ENCODE data around the gene OSBPL3.

OSBPL3 gene

DNA sequence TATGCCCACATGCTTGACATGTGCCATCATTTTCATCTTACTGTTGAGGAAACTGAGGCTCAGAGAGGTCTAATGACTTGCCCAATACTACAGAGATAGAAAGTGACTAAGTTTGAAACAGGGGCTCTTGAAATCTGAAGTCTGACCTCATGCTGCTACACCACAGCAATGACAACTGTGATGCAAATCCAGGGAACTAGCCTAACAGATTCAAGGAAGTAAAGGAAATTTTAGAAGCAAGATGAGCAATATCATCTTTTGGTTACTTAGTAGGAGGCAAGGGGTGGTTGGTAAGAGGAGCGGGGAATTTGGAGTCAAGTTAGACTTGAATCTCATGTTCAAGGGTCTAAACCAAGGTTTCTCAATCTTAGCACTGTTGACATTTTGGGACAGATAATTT, 26.3 kb upstream of the OSBPL3 start:
- no peak overlapping the region for H3K27ac ChIP-seq (ENCODE audit: low read length)
- H3K9me3 ChIP-seq (ENCODE audit: control insufficient read depth, low read depth, low read length) = no peaks in the 10 kb centered on the region
- no peaks in the 10 kb centered on the region for H3K27me3 ChIP-seq (ENCODE audit: control insufficient read depth, insufficient read depth, low read length)
- no peak overlapping the region for H3K9ac ChIP-seq (ENCODE audit: low read length)
- H3K4me1 ChIP-seq (ENCODE audit: control insufficient read depth, low read depth, low read length) = peaks cover 13% of the 10 kb centered on the region
- H3K4me3 ChIP-seq (ENCODE audit: low read length) = no peak overlapping the region
- H3K36me3 ChIP-seq (ENCODE audit: control insufficient read depth, low read depth, low read length) = no peaks in the 10 kb centered on the region

DNA sequence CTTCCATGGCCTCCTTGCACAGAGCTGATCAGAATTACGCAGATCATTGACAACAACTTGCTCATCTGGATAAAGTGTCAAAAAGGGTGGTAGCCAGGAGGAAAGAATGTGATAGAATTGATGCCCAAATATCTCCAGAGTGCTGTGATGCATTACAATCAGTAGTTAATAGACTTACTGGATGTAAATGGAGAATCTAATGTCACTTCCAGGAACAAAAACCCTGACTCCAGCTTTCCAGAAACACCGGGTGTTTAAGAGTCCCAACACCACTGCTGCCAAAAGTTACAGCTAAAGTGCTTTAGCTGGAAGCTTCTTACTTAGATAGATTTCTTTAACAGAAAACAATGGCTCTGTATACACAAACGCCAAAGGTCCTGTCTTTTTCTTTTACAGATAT, 25.7 kb upstream of the OSBPL3 start:
- Histone ChIP-seq H3K27ac (ENCODE audit: low read length) (no peak overlapping the region), H3K4me1 (ENCODE audit: control insufficient read depth, low read depth, low read length) (peaks cover 13% of the 10 kb centered on the region)

DNA sequence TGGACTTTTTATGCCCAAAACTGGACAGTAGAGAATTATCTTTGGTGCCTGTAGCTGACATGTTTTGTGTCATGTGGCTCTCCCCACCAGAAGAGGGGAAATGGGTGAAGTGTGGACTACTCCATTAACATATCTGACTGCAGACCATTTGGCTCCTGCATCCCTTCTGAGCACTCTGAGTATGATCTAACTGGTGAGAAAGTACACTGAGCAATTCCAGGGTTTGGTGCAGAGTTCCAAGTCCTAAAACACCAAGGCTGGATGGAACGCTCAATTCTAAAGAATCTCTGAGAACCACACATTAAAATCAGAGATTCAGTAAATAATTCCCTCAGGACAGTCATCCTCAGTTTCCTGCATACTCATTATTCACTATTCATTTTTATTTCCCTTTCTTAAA, 22.8 kb upstream of the OSBPL3 start:
- no peak overlapping the region for H3K4me3 ChIP-seq (ENCODE audit: low read length)
- no peak overlapping the region for H3K9ac ChIP-seq (ENCODE audit: low read length)
- no peaks in the 10 kb centered on the region for H3K36me3 ChIP-seq (ENCODE audit: control insufficient read depth, low read depth, low read length)
- no peak overlapping the region for H3K27ac ChIP-seq (ENCODE audit: low read length)
- H3K27me3 ChIP-seq (ENCODE audit: control insufficient read depth, insufficient read depth, low read length) = no peaks in the 10 kb centered on the region
- no peaks in the 10 kb centered on the region for H3K9me3 ChIP-seq (ENCODE audit: control insufficient read depth, low read depth, low read length)
- peaks cover 13% of the 10 kb centered on the region for H3K4me1 ChIP-seq (ENCODE audit: control insufficient read depth, low read depth, low read length)

More for the DNA sequence above, 25.7 kb upstream of the OSBPL3 start:
- Histone ChIP-seq H3K9ac (ENCODE audit: low read length) (no peak overlapping the region), H3K27me3 (ENCODE audit: control insufficient read depth, insufficient read depth, low read length) (no peaks in the 10 kb centered on the region), H3K4me3 (ENCODE audit: low read length) (no peak overlapping the region), H3K36me3 (ENCODE audit: control insufficient read depth, low read depth, low read length) (no peaks in the 10 kb centered on the region), H3K9me3 (ENCODE audit: control insufficient read depth, low read depth, low read length) (no peaks in the 10 kb centered on the region)

DNA sequence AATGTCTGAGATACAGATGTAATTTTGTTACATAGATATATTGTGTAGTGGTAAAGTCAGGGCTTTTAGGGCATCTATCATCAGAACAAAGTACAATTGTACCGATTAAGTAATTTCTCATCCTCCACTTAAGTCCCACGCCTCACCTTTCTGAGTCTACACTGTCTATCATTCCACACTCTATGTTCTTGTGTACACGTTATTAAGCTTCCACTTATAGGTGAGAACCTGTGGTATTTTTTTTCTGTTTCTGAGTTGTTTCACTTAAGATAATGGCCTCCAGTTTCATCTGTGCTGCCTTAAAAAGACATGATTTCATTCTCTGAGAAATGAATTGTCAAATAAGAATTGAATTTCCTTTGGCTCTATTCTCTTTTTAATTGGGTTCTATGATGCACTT, 15.5 kb upstream of the OSBPL3 start:
- Histone ChIP-seq H3K27me3 (ENCODE audit: control insufficient read depth, insufficient read depth, low read length) (no peaks in the 10 kb centered on the region), H3K27ac (ENCODE audit: low read length) (no peak overlapping the region), H3K4me3 (ENCODE audit: low read length) (no peak overlapping the region), H3K9me3 (ENCODE audit: control insufficient read depth, low read depth, low read length) (no peaks in the 10 kb centered on the region), H3K9ac (ENCODE audit: low read length) (no peak overlapping the region), H3K4me1 (ENCODE audit: control insufficient read depth, low read depth, low read length) (no peaks in the 10 kb centered on the region), H3K36me3 (ENCODE audit: control insufficient read depth, low read depth, low read length) (no peaks in the 10 kb centered on the region)

DNA sequence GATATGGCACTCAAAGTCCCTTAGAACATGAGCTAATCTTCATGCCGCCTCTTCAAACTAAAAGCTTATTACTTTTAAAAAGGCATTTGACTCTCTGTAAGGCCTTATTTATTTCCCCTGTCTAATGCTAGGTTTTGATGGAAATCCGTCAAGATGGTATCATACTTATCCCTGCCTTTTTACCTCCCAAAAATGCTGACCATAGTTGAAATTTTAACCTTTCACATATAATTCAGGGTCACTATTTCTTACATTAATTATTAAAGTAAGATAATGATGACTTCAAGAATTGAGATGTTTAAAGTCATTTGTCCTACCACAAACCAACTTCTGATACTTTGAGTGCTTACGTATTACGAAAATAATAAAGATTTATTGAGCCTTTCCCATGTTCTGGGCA, 12.3 kb upstream of the OSBPL3 start:
- H3K27ac ChIP-seq (ENCODE audit: low read length) = no peak overlapping the region
- no peaks in the 10 kb centered on the region for H3K4me1 ChIP-seq (ENCODE audit: control insufficient read depth, low read depth, low read length)
- H3K9me3 ChIP-seq (ENCODE audit: control insufficient read depth, low read depth, low read length) = no peaks in the 10 kb centered on the region
- H3K27me3 ChIP-seq (ENCODE audit: control insufficient read depth, insufficient read depth, low read length) = no peaks in the 10 kb centered on the region
- H3K9ac ChIP-seq (ENCODE audit: low read length) = no peak overlapping the region
- H3K4me3 ChIP-seq (ENCODE audit: low read length) = no peak overlapping the region
- H3K36me3 ChIP-seq (ENCODE audit: control insufficient read depth, low read depth, low read length) = no peaks in the 10 kb centered on the region

DNA sequence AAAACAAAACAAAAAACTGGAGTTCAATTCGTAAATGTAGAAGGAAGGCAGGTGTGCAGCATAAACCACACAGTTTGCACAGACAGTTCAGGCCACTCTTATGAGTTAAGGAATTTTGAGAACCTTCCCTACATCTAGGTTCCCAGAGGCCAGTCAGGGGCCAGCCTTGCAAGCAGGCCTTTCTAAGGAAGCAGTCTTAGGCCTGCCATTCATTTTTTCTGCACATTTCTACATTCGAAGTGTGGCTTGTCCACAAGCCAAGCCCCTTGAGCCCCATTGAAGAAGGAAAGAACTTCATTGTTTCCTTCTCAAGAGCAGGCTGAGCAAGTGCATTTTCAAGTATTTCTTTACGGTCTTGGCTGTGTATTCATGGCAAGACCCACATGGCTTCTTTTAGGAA, 11.4 kb upstream of the OSBPL3 start:
- Histone ChIP-seq H3K27me3 (ENCODE audit: control insufficient read depth, insufficient read depth, low read length) (no peaks in the 10 kb centered on the region), H3K4me1 (ENCODE audit: control insufficient read depth, low read depth, low read length) (no peaks in the 10 kb centered on the region), H3K36me3 (ENCODE audit: control insufficient read depth, low read depth, low read length) (no peaks in the 10 kb centered on the region), H3K4me3 (ENCODE audit: low read length) (no peak overlapping the region), H3K27ac (ENCODE audit: low read length) (no peak overlapping the region), H3K9ac (ENCODE audit: low read length) (no peak overlapping the region), H3K9me3 (ENCODE audit: control insufficient read depth, low read depth, low read length) (no peaks in the 10 kb centered on the region)

DNA sequence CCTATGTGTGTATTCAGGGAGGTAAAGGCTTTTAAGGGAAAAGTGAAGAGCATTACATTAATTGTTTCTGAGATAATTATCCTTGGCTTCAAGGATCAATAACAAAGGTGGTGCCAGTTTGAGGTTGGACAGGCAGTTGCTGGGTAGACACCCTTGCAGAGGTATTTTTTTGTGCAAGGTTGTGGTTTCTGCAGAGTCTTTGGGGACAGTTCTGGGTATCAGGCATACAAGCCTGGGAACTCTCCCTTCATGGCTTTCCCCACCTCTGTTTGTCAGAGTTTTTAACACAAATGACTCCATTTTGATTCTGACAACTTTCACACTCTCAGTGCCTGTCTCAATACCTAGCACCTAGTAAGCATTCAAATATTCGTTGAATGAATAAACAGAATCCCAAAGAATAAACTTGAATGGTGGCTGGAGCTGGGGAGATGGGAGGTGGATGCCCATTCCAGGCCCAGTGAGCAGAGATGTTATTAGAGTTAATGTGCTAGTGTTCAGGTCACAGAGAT, 7.4 kb upstream of the OSBPL3 start:
- Histone ChIP-seq H3K36me3 (ENCODE audit: control insufficient read depth, low read depth, low read length) (no peaks in the 10 kb centered on the region), H3K4me1 (ENCODE audit: control insufficient read depth, low read depth, low read length) (peaks cover 5% of the 10 kb centered on the region), H3K27me3 (ENCODE audit: control insufficient read depth, insufficient read depth, low read length) (peaks cover 10% of the 10 kb centered on the region), H3K9me3 (ENCODE audit: control insufficient read depth, low read depth, low read length) (no peaks in the 10 kb centered on the region), H3K4me3 (ENCODE audit: low read length) (no peak overlapping the region), H3K9ac (ENCODE audit: low read length) (no peak overlapping the region), H3K27ac (ENCODE audit: low read length) (no peak overlapping the region)

DNA sequence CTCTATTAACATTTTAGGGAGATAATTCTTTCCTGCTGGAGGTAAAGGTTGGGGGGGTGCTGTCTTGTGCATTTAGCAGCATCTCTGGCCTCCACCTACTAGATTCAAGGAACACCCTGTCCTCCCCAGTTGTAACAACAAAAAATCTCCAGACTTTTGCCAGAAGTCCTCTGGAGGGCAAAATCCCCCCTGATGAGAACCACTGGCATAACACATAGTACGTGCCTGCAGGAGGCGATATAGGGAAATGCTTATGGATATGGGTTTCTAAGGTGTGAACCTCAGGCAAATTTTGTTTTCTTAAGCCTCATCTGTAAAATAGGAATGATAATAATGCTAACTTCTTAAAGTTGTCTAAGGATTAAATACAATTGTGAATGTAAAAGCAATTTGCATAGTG, 2.9 kb upstream of the OSBPL3 start:
- H3K36me3 ChIP-seq (ENCODE audit: control insufficient read depth, low read depth, low read length) = no peaks in the 10 kb centered on the region
- H3K4me3 ChIP-seq (ENCODE audit: low read length) = no peak overlapping the region
- H3K27ac ChIP-seq (ENCODE audit: low read length) = no peak overlapping the region
- no peak overlapping the region for H3K9ac ChIP-seq (ENCODE audit: low read length)
- peaks cover 43% of the 10 kb centered on the region for H3K27me3 ChIP-seq (ENCODE audit: control insufficient read depth, insufficient read depth, low read length)
- no peaks in the 10 kb centered on the region for H3K9me3 ChIP-seq (ENCODE audit: control insufficient read depth, low read depth, low read length)
- peaks cover 29% of the 10 kb centered on the region for H3K4me1 ChIP-seq (ENCODE audit: control insufficient read depth, low read depth, low read length)

DNA sequence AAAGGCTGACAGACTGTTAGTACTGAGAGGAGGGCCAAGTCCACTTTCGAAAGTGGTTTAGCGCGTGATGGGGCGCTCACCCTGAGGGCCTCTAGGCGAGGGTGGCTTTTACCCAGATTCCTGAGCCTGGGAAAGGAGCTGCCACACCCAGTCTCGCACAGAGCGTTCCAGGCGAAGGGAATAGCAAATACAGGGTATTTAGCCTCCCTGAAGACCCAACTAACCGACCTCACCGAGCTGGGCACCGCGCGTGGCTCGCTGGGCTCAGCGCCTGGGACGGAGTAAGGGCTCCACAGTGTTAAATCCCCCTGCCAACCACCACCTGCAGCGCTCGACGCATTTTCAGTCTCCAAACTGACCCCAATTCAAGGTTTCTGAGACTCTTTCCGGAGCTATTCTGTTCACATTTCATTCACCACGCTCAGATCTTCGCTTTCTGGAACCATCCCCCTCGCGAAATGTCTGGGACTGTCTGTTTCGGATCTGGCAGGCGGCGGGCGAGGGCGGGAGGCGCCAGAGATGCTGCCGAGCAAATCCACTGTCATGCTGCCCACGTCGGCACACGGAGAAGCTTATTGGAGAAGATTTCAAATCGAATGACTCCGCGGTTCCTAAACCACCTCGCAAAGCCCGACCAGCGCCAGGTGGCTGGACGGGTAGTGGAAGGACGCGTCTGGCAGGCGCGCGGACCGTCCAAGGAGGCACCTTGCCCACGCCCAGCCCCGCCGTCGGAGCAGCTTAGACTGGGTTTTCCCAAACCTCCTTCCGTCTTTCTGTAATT, 1.4 kb upstream of the OSBPL3 start:
- no peaks in the 10 kb centered on the region for H3K36me3 ChIP-seq (ENCODE audit: control insufficient read depth, low read depth, low read length)
- no peaks in the 10 kb centered on the region for H3K9me3 ChIP-seq (ENCODE audit: control insufficient read depth, low read depth, low read length)
- H3K27me3 ChIP-seq (ENCODE audit: control insufficient read depth, insufficient read depth, low read length) = peaks cover 45% of the 10 kb centered on the region
- peaks cover 29% of the 10 kb centered on the region for H3K4me1 ChIP-seq (ENCODE audit: control insufficient read depth, low read depth, low read length)
- H3K4me3 ChIP-seq (ENCODE audit: low read length) = peak overlapping the region; percentile 72
- no peak overlapping the region for H3K27ac ChIP-seq (ENCODE audit: low read length)
- H3K9ac ChIP-seq (ENCODE audit: low read length) = peak overlapping the region; percentile 2

DNA sequence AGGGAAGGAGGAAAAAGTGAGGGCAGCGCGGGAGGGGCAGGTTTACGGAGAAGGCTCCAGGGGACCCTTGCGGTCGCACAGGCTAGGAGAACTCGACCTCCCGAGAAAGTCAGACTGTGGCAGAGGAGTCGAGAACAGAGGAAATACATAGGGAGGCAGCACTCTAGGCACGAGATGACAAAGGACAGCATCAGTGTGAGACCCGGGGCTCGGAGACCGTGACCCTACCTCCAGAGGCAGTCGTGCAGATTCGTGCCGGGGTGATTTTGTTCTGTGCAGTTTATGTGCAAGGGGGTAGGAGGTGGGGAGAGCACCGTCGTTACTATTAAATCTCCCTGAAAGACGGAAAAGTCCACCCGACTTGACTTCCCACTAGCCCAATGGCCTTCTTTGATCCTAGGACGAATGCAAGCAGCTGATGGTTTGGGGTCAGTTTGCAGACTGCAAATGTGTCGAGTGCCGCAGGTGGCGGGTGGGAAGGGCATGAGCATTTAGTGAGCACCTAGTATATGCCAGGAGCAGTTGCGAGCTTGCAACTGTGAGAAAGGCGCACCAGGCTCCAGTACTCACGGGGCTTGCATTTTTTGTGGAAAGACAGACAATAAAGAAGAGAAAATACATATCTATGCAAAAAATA, 674 bp upstream of the OSBPL3 start:
- no peaks in the 10 kb centered on the region for H3K9me3 ChIP-seq (ENCODE audit: control insufficient read depth, low read depth, low read length)
- peak overlapping the region; percentile 72 for H3K4me3 ChIP-seq (ENCODE audit: low read length)
- H3K9ac ChIP-seq (ENCODE audit: low read length) = peak overlapping the region; percentile 2
- peaks cover 45% of the 10 kb centered on the region for H3K27me3 ChIP-seq (ENCODE audit: control insufficient read depth, insufficient read depth, low read length)
- no peak overlapping the region for H3K27ac ChIP-seq (ENCODE audit: low read length)
- H3K4me1 ChIP-seq (ENCODE audit: control insufficient read depth, low read depth, low read length) = peaks cover 29% of the 10 kb centered on the region
- H3K36me3 ChIP-seq (ENCODE audit: control insufficient read depth, low read depth, low read length) = no peaks in the 10 kb centered on the region

DNA sequence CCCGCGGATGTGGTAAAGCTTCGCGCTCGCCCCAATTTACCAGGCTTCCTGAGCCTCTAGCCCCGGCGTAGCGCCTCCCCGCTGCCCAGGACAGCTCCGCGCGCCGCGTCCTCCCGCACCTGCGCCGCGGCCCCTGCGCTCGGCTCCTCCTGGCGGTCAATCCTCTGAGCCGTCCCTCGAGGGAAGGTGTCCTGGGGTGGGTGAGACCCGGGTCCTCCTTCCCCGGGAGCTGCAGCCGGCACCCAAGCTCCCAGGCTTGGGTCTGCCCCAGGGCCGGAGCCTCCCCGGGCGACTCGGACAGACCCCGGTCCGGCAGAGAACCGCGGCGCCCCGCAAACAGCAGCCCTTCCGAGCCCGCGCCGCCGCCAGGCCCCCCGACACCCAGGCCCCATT, 512 bp downstream of the OSBPL3 start:
- Histone ChIP-seq H3K4me1 (ENCODE audit: control insufficient read depth, low read depth, low read length) (peaks cover 29% of the 10 kb centered on the region), H3K27me3 (ENCODE audit: control insufficient read depth, insufficient read depth, low read length) (peaks cover 45% of the 10 kb centered on the region), H3K36me3 (ENCODE audit: control insufficient read depth, low read depth, low read length) (no peaks in the 10 kb centered on the region), H3K9ac (ENCODE audit: low read length) (peak overlapping the region; percentile 38), H3K4me3 (ENCODE audit: low read length) (peak overlapping the region; percentile 72), H3K9me3 (ENCODE audit: control insufficient read depth, low read depth, low read length) (no peaks in the 10 kb centered on the region), H3K27ac (ENCODE audit: low read length) (no peak overlapping the region)

Measured in iPS-18a (cell line).